Activated naive CD8-positive, alpha-beta T cell treated with anti-CD3 and anti-CD28 coated beads, Interleukin-2, amount 50 U/mL, for 16 hours (primary cell): ENCODE results near the gene SPECC1.
A peak's percentile ranks its signal among the peaks of the same experiment; 100 is the strongest.
"Not testable (repeated sequence)": the region's sequence is repeated elsewhere in the genome, so short reads cannot be mapped to it uniquely, and the experiment has no call there.

Experiments
- DNase-seq: peaks from one replicate; pipeline ENCODE4 v3.0.0-alpha.2; 2020; ENCODE audit warnings: low read depth, low spot score

The SPECC1 gene

DNA sequence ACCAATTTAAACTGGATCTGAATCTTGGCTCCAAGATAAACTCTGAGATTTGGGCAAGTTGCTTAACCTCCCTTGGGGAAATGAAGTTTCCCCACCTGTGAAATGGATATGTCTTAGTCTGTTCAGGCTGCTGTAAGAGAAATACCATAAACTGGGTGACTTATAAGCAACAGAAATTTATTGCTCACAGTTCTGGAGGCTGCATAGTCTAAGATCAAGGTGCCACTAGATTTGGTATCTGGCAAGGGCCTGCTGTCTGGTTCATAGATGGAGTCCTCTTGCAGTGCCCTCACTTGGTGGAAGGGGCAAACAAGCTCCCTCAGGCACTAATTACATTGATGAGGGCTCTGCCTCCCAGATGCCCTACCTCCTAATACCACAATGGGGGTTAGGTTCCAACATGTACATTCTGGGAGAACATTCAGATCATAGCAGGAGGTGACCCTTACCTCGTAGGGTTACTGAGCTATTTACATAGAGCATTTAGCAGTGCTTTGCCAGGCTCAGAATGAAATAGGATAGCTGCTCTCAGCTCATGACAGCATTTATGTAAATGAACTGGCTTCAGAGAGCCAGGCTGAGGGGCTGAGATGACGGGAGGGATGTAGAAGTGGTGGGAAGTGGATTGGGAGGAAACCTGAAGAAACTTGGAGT is 83.9 kb downstream of the SPECC1 start:
- no peak for DNase-seq

- no peak for DNase-seq
Observed at GRCh38 chr17:20094777-20095176, 85.6 kb downstream of the SPECC1 start.

DNA sequence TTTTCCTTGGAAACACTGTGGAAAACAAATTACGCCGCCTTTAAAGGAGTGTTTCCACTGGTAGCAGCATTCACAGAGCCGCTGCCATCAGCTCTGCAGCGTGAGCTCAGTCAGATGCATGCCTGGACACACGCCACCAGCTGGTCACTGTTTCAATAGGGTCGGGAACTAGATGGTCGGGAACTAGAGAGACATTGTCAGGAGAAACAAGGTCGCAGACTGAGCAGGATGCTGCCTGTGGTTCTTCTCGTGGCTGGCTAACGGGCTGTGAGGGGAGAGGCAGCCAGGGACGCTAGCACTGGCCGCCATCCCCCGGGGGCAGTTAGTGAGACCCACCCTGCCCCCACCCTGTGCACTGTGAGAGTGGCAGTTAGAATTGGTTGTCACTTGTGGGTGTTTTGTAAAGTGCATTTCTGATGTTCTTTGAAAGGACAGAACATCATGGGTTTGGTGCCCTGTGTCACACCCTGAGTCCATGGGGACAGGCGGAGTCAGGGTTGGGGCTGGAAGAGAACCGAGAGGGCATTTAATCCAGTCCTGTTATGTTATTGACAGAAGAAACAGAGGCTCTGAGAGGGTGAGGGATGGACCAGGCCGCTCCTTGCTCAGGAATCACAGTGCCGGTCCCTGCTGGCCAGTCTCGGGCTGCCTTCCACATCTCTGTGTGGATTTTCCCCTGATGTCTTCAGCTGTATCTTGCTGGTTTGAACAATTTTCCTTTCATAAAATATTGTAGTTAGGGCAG is 86.3 kb downstream of the SPECC1 start:
- DNase-seq: no peak

DNA sequence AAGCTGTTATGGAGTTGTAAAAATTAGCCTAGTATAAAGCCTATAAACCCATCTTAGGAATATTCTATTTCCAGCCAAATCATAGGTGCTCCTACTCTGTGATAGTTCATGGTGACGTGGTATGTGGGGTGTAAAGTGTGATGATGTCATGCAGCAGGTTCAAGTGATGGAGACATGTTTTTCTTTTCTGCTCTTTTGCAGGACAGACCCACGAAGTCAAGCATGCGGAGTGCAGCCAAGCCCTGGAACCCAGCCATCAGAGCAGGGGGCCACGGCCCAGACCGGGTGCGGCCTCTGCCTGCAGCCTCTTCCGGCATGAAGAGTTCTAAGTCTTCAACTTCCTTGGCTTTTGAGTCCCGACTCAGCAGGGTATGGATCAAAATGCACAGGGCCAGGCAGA is 87.3 kb downstream of the SPECC1 start:
- no peak for DNase-seq

DNA sequence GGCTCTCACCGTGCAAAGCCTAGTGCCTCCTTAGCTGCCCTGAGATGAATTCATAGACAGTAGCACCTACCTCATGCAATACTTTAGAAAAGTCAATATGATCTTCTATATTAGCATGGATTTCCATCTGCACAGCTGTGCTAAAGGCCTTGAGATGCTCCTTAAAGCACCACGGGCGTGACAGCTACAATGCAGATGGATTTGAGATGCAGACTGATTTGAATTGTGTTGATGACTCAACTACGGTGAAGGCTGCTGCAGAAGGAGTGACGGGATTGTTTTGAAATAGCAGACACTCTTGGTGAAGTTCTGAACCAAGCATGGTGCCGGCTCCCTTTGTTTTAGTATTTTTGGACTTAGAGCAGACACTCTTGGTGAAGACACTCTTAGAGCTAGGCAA is 88.2 kb downstream of the SPECC1 start:
- DNase-seq: no peak

GRCh38 chr17:20098314-20098713 is 89.2 kb downstream of the SPECC1 start:
- DNase-seq: no peak

GRCh38 chr17:20100806-20101205 is 91.6 kb downstream of the SPECC1 start:
- not testable (repeated sequence) for DNase-seq

DNA sequence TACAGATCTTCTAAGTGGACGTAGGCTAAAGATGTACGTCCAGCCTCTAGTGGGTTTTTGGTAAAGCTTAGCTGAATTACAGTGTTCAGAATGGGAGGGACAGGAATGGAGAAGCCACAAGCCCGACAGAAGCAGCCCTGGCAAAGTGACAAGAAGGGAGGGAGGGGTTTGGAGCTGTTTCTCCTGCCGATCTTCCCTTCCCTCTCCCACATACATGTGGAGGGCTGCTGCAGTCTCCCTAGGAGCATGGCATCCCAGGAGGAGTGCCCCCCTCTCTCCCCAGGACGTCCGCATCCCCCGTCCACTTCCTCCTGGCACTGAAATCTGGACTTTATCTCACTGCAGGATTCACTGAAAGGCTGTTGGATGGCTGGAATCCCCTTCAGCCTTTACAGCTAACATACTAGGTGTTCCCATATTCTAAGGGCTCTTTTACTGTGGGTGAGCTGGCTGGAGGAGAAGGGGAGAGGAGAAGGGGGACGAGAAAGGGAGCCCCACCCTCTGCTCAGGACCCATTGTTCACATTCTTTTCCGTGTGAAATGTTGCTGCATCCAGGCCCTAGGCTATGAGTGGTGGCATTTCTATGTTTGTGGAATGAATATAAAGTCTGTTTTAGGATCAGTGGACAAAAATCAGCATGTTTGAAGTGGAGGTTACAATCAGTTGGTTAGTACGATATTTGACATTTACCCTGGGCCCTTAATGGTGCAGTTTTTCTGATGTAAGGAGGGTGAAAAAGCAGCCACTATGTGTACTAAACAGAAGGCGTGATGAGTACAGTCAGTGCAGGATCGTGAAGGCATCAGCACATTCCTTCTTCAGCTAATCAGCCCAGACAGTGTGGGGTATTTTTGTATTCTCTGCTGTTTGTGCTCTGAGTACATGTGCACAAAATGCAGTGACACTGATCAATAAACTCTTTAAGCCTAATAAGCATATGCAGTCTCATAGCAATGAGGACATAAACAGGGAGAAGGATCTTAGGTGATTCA is 94.6 kb downstream of the SPECC1 start:
- no peak for DNase-seq

- no peak for DNase-seq
Observed at GRCh38 chr17:20105539-20106280, 96.6 kb downstream of the SPECC1 start.

GRCh38 chr17:20106446-20106845 is 97.3 kb downstream of the SPECC1 start:
- not testable (repeated sequence) for DNase-seq

- DNase-seq: no peak
Observed at GRCh38 chr17:20109076-20109475, 99.9 kb downstream of the SPECC1 start.

- DNase-seq: no peak
Observed at GRCh38 chr17:20111538-20111937, 102.4 kb downstream of the SPECC1 start.

GRCh38 chr17:20114466-20114865 is 105.3 kb downstream of the SPECC1 start:
- no peak for DNase-seq

DNA sequence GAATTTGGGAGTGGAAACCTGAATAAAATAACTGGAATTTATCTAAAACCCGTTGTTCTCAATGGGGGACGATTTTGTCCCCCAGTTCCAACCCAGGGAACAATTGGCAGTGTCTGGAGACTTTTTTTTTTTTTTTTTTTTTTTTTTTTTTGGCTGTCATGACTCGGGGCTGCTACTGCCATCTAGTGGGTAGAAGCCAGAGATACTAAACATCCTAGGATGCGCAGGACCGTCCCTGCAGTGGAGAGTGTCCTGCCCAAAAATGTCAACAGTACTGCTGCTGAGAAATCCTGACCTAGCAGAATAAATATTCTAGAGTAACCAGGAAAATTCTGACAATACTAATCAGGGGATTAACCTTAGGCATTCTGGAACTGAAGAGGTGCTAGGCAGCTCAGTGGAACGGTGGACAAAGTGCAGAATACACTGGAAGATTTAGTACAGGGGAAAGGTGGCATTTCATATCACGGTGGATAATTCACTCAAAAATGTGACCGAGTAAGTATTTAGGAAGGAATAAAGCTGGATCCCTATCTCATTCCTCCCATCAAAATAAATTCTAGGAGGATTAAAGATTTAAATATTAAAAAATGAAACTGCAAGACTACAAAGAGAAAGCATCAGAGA is 107.6 kb downstream of the SPECC1 start:
- DNase-seq: peak; percentile 25

GRCh38 chr17:20118280-20118679 is 109.1 kb downstream of the SPECC1 start:
- no peak for DNase-seq

GRCh38 chr17:20120836-20121235 is 111.7 kb downstream of the SPECC1 start:
- DNase-seq: no peak

DNA sequence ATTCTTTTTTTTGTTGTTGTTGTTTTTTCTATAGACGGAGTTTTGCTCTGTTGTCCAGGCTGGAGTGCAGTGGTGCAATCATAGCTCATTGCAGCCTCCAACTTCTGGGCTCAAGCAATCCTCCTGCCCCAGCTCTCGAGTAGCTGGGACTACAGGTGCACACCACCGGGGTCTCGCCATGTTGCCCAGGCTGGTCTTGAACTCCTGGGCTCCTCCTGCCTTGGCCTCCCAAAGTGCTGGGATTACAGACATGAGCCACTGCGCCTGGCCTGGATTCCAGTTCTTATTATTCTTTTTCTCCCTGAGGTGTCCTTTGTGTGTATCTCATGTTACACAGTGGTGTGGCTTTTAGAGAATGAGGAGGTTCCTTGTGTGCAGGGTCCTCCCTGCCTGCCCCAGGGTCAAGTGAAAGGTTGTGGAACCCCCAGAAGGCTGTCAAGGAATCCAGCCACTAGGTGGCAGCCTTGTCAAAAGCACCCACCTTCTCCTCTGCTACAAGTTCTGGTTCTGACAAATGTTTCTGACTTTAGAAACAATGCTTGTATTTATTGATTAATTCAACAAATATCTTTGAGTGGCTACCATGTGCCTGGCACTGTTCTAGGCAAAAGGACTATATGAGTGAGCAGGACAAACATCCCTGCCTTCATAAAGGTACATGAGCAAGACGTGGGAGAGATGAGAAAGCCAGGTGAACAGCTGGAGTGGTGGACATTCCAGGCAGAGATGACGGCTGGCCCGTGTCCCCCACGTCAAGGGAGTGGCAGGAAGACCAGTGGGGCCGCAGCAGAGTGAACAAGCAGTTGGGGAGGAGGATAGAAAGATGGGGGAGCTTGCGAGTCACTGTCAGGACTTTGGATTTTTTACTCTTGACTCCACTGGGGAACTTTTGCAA is 112.4 kb downstream of the SPECC1 start:
- peak; percentile 49 for DNase-seq

GRCh38 chr17:20122254-20122879 is 113.2 kb downstream of the SPECC1 start:
- no peak for DNase-seq

GRCh38 chr17:20123209-20123608 is 114.0 kb downstream of the SPECC1 start:
- no peak for DNase-seq
